Liver (tissue), 9 donors: ENCODE measurements around the gene WDR86. TPM values are rescaled to one million over a fixed set of nuclear protein-coding genes. Genes with fewer than 3 reads are reported as not detected.

Experiments used
- DNase-seq: peaks from one replicate; pipeline ENCODE4 v3.0.0-alpha.2; 2017; ENCODE audit warnings: low spot score
- H3K27ac ChIP-seq, 2 donors: one replicate each; pipeline ENCODE4 v1.7.0; 2013; ENCODE audit warnings: inconsistent platforms in 2 of 2, low read length in 2 of 2, control low read depth in 1 of 2, low read depth in 1 of 2, mild to moderate bottlenecking in 1 of 2
- H3K27me3 ChIP-seq, 4 donors: one replicate each; pipeline versions ENCODE4 v1.6.1 to v1.7.0; 2013; ENCODE audit warnings: low read length in 3 of 4, inconsistent platforms in 1 of 4, mild to moderate bottlenecking in 1 of 4, moderate library complexity in 1 of 4; ENCODE audit not compliant: control insufficient read depth in 4 of 4, insufficient read depth in 4 of 4
- H3K36me3 ChIP-seq, 4 donors: one replicate each; pipeline versions ENCODE4 v1.6.1 to v1.7.0; 2013; ENCODE audit warnings: low read length in 3 of 4, mild to moderate bottlenecking in 3 of 4, low read depth in 1 of 4, moderate library complexity in 1 of 4; ENCODE audit not compliant: control insufficient read depth in 4 of 4, insufficient read depth in 3 of 4
- H3K4me1 ChIP-seq, 4 donors: one replicate each; pipeline versions ENCODE4 v1.6.1 to v1.7.0; 2013; ENCODE audit warnings: low read length in 3 of 4, mild to moderate bottlenecking in 3 of 4, moderate library complexity in 1 of 4; ENCODE audit not compliant: control insufficient read depth in 4 of 4, insufficient read depth in 4 of 4
- H3K4me3 ChIP-seq, 3 donors: one replicate each; pipeline versions ENCODE4 v1.6.1 to v1.7.0; 2013; ENCODE audit warnings: low read length in 3 of 3, control low read depth in 1 of 3, low read depth in 1 of 3, mild to moderate bottlenecking in 1 of 3
- H3K9ac ChIP-seq, 2 donors: one replicate each; pipeline ENCODE4 v1.7.0; 2013; ENCODE audit warnings: low read length in 2 of 2, mild to moderate bottlenecking in 2 of 2, moderate library complexity in 2 of 2, control low read depth in 1 of 2, low read depth in 1 of 2
- H3K9me3 ChIP-seq, 4 donors: one replicate each; pipeline versions ENCODE4 v1.6.1 to v1.7.0; 2013; ENCODE audit warnings: low read length in 3 of 4; ENCODE audit not compliant: control insufficient read depth in 4 of 4
- CTCF ChIP-seq: fragments of 150-350 bp; IDR thresholded peaks from 2 replicates; pipeline ENCODE4 v1.5.1; 2017; ENCODE audit warnings: improper control_type of control experiment, low read depth, low read length; ENCODE audit not compliant: missing input control
- EGR1 ChIP-seq, 2 donors: IDR thresholded peaks; 2 replicates each; pipeline ENCODE4 v1.6.1; 2016 to 2018; ENCODE audit warnings: antibody characterized with exemption in 2 of 2, low read depth in 2 of 2
- FOXA1 ChIP-seq: IDR thresholded peaks from 2 replicates; pipeline ENCODE4 v1.6.1; 2016; ENCODE audit warnings: antibody characterized with exemption
- FOXA2 ChIP-seq: IDR thresholded peaks from 2 replicates; pipeline ENCODE4 v1.6.1; 2016; ENCODE audit warnings: antibody characterized with exemption
- GABPA ChIP-seq, 2 donors: IDR thresholded peaks in 1 of 2; conservative IDR thresholded peaks in 1 of 2; 2 replicates each; pipeline ENCODE4 v1.6.1; 2016; ENCODE audit warnings: antibody characterized with exemption in 2 of 2, mild to moderate bottlenecking in 1 of 2, moderate library complexity in 1 of 2
- MAX ChIP-seq: IDR thresholded peaks from 2 replicates; pipeline ENCODE4 v1.6.1; 2016; ENCODE audit warnings: antibody characterized with exemption
- RAD21 ChIP-seq, 2 donors: IDR thresholded peaks; 2 replicates each; pipeline ENCODE4 v1.6.1; 2016; ENCODE audit warnings: antibody characterized with exemption in 2 of 2, mild to moderate bottlenecking in 2 of 2
- REST ChIP-seq: IDR thresholded peaks from 2 replicates; pipeline ENCODE4 v1.6.1; 2016; ENCODE audit warnings: antibody characterized with exemption, mild to moderate bottlenecking
- RXRA ChIP-seq, 2 donors: IDR thresholded peaks; 2 replicates each; pipeline ENCODE4 v1.6.1; 2017 to 2018; ENCODE audit warnings: antibody characterized with exemption in 2 of 2, mild to moderate bottlenecking in 1 of 2
- SP1 ChIP-seq: IDR thresholded peaks from 2 replicates; pipeline ENCODE4 v1.6.1; 2018; ENCODE audit warnings: antibody characterized with exemption, mild to moderate bottlenecking
- TAF1 ChIP-seq: conservative IDR thresholded peaks from 2 replicates; pipeline ENCODE4 v1.6.1; 2016; ENCODE audit warnings: antibody characterized with exemption, mild to moderate bottlenecking
- YY1 ChIP-seq: IDR thresholded peaks from 2 replicates; pipeline ENCODE4 v1.6.1; 2016; ENCODE audit warnings: antibody characterized with exemption, mild to moderate bottlenecking
- ZBTB33 ChIP-seq: IDR thresholded peaks from 2 replicates; pipeline ENCODE4 v1.6.1; 2016; ENCODE audit warnings: antibody characterized with exemption
- WGBS: extraction: QIAGEN DNeasy Blood & Tissue Kit; methylation state at CpG from one replicate; pipeline ENCODE4 v1.1.7; 2013; 5-methylcytosine and 5-hydroxymethylcytosine counted together
- polyA plus RNA-seq, 2 donors: library from polyadenylated mRNA; stranded (reverse) in 1 of 2; unstranded in 1 of 2; fragments of 200-250 nt in 1 of 2; fragments of >200 nt in 1 of 2; fragmentation: Nextera tagmentation in 1 of 2; extraction: Ambion mirVana in 1 of 2; gene quantifications; one replicate each; pipeline versions ENCODE4 v1.2.1 to v1.2.3, GENCODE V29; 2013 to 2015
- total RNA-seq, 2 donors: library from RNA; depleted of rRNA; stranded (reverse); fragments of >200 nt; gene quantifications; one replicate each; pipeline ENCODE4 v1.2.3, GENCODE V29; 2014
- donor health status: healthy.
- donor health status: healthy.
- donor health status: healthy.
- donor health status: healthy.
- donor health status: healthy.

The WDR86 gene
- total and polyA plus RNA-seq, 4 donors: 0.35 to 4.9 (median 0.77) TPM

GRCh38 chr7:151394076-151395035 is 15.5 kb downstream of the WDR86 start:
- no peak for TF ChIP-seq FOXA1
- TF ChIP-seq YY1: no peak
- no peak for TF ChIP-seq RXRA (IDR thresholded peaks at IDR 0.05)
- no peak for TF ChIP-seq TAF1
- no peak for TF ChIP-seq ZBTB33
- TF ChIP-seq MAX: no peak
- TF ChIP-seq FOXA2: no peak
- TF ChIP-seq REST: no peak
- no peak for TF ChIP-seq EGR1 (IDR thresholded peaks at IDR 0.05; ENCODE audit: low read depth in 2 of 2)
- no peak for TF ChIP-seq CTCF
- TF ChIP-seq SP1: no peak
- TF ChIP-seq GABPA (IDR thresholded peaks at IDR 0.05 in 1 of 2, conservative IDR thresholded peaks at IDR 0.05 in 1 of 2): no peak
- no peak for TF ChIP-seq RAD21 (IDR thresholded peaks at IDR 0.05)
- Histone ChIP-seq H3K36me3 (no peaks in the 10 kb centered on the region), H3K9me3 (no peaks in the 10 kb centered on the region), H3K27me3 (peaks cover 0 to 2% (median 0%) of the 10 kb centered on the region in 4 donors), H3K4me1 (no peaks in the 10 kb centered on the region), H3K27ac (no peak overlapping the region), H3K4me3 (no peak overlapping the region), H3K9ac (no peak overlapping the region)
- no peak for DNase-seq
- WGBS: 91% methylated on average over 35 of the region's 35 CpGs
